22Rv1 (cell line): ENCODE data around the gene GAREM1.

ENCODE experiments used
- H3K27ac ChIP-seq: fragments of 450-650 bp; 2 replicates; pipeline ENCODE4 v1.5.1; 2017
- ZFX ChIP-seq: fragments of 450-650 bp; IDR thresholded peaks from 2 replicates; pipeline ENCODE4 v1.6.1; 2017; ENCODE audit warnings: antibody characterized with exemption, borderline replicate concordance
- TF ChIP-seq, protein P1 (sequence below): fragments of 450-650 bp; IDR thresholded peaks from 2 replicates; pipeline ENCODE4 v1.5.1; 2017; ENCODE audit warnings: mild to moderate bottlenecking

GAREM1 gene

DNA sequence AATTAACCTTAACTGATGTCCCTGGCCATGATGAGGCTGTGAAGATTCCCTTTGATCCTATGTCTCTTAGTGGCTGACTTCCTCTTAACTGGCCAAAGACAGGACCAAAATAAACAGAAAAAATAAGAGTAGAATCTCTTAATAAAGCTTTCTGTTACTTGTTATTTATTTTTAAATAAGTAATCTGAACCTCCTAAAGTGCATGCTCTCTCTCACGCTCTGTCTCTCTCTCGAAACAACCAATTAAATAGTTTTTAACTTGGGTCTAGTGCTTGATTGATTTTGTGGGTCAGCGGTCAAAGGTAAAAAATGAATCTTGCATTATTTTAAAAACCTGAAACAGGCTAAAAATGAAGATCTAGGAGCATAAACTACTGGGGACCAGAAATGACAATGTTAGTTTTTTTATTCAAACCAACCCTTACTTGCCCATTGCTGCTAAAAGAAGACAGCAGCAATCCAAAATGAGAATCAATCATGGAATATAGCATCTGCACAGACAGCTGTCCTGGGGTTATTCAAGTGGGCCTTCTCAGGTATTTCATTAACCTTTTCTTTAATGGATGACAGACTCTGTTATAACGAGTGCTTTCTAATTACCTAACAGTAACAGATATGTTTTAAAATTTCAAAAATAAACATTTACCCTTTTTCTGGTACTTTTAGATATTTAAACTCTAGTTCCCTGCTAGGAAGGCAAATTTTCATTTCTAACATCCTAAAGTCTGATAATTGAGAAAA is 11.2 kb downstream of the GAREM1 start:
- H3K27ac ChIP-seq = no peak overlapping the region
- TF ChIP-seq, protein P1, sequence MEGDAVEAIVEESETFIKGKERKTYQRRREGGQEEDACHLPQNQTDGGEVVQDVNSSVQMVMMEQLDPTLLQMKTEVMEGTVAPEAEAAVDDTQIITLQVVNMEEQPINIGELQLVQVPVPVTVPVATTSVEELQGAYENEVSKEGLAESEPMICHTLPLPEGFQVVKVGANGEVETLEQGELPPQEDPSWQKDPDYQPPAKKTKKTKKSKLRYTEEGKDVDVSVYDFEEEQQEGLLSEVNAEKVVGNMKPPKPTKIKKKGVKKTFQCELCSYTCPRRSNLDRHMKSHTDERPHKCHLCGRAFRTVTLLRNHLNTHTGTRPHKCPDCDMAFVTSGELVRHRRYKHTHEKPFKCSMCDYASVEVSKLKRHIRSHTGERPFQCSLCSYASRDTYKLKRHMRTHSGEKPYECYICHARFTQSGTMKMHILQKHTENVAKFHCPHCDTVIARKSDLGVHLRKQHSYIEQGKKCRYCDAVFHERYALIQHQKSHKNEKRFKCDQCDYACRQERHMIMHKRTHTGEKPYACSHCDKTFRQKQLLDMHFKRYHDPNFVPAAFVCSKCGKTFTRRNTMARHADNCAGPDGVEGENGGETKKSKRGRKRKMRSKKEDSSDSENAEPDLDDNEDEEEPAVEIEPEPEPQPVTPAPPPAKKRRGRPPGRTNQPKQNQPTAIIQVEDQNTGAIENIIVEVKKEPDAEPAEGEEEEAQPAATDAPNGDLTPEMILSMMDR = no peak
- no peak for TF ChIP-seq ZFX

DNA sequence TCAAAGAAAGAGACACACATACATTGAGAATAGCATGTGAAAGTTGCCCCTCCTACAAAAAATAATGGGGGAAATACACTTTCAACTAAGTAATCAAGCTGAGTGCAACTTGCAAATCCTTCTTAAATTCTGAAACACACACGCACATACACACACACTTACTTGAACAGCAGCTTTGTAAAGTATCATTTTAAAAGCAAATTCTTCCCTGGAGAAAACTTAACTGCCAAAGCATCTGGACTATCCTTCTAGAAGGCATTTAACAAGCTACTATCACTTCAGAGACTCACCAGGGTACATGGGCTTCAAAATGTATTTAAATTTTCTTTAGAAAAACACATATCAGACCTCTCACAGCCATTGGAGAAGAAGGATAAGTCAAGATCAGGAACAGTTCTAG is 15.3 kb downstream of the GAREM1 start:
- TF ChIP-seq, protein P1 = no peak
- no peak for TF ChIP-seq ZFX
- no peak overlapping the region for H3K27ac ChIP-seq

DNA sequence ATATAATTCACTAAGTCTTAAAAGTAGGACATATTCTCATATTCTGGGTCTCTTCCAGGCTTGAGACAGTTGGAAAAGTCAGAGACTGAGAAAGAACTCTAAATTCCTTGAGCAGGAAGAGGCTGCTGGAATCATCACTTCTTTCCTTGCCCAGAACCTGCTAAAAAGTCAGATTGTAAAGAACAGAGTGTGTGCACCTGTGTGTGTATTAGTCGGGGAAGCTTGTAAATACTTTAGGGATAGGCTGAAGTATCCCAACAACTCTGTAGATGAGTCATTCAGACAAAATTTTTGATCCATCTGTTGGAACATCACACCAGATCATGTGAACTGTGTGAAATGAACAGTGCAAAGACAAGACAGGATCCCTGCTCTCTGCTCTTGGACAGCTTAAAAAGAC is 16.1 kb downstream of the GAREM1 start:
- TF ChIP-seq ZFX = no peak
- TF ChIP-seq, protein P1 = no peak
- H3K27ac ChIP-seq = no peak overlapping the region

- no peak for TF ChIP-seq ZFX
- TF ChIP-seq, protein P1 = no peak
- H3K27ac ChIP-seq = no peak overlapping the region
Observed at GRCh38 chr18:32450874-32451273, 19.8 kb downstream of the GAREM1 start.

- TF ChIP-seq ZFX = no peak
- TF ChIP-seq, protein P1 = no peak
Observed at GRCh38 chr18:32450026-32450691, 20.5 kb downstream of the GAREM1 start.

DNA sequence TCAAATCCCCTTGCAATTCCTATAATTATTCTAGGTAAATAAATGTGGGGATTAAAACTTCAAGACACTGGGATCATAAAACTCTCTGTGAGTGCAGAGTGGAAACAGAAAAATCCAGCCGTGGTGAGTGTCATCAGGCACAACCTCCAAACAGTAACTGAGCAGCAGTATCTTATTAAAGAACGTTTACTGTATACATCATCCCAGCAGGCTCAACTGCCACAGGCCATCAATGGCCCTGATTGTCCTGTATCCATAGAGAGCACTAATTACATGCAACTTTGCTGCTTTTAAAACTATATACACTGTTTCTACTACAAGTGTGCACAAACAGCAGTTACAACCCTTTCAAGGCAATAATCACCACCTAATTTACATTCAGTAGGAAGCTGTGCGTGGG is 23.9 kb downstream of the GAREM1 start:
- H3K27ac ChIP-seq = no peak overlapping the region

More at GRCh38 chr18:32450026-32450691, 20.5 kb downstream of the GAREM1 start:
- no peak overlapping the region for H3K27ac ChIP-seq

More for the DNA sequence above, 23.9 kb downstream of the GAREM1 start:
- TF ChIP-seq, protein P1 = no peak
- TF ChIP-seq ZFX = no peak
